Measurements from ENCODE around the gene TMEM214. TPM values are rescaled to one million over a fixed set of nuclear protein-coding genes. Genes with fewer than 3 reads are reported as not detected.

TMEM214 gene
- total and polyA plus RNA-seq, 2 of the 8 experiments (the other 6 are each of a cell fraction or from before 2014, with no cell fraction given): 49.7 to 71.0 TPM

DNA sequence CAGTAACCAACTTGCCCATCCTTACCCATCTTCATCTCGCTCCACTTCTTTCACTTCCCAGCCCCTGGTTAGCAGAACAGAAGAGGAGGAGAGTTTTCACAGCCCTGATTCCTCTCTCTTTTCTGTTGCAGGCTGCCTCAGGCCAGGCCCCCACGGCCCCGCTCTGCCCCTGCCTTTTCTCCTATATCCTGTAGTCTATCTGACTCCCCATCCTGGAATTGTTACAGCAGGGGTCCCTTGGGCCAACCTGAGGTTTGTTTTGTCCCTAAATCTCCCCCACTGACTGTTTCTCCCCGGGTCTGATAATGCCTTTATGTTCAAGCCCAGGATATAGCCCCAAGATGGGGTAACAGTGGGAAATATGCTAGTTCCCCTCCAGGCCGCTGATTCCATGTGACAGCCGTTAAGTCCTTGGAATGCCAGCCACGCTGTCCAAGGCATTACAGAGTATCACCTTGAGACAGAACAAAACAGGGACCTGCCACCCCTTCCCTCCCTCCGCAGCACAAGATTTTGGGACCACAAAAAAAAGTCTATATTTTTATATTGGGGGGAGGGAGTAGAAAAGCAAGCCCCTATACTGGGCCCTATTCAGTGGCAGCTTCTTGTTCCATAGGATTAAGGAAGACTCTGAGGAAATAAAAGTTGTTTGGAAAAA lies 37.3 kb downstream of the TMEM214 start (continued):
- TF ChIP-seq, protein P1, sequence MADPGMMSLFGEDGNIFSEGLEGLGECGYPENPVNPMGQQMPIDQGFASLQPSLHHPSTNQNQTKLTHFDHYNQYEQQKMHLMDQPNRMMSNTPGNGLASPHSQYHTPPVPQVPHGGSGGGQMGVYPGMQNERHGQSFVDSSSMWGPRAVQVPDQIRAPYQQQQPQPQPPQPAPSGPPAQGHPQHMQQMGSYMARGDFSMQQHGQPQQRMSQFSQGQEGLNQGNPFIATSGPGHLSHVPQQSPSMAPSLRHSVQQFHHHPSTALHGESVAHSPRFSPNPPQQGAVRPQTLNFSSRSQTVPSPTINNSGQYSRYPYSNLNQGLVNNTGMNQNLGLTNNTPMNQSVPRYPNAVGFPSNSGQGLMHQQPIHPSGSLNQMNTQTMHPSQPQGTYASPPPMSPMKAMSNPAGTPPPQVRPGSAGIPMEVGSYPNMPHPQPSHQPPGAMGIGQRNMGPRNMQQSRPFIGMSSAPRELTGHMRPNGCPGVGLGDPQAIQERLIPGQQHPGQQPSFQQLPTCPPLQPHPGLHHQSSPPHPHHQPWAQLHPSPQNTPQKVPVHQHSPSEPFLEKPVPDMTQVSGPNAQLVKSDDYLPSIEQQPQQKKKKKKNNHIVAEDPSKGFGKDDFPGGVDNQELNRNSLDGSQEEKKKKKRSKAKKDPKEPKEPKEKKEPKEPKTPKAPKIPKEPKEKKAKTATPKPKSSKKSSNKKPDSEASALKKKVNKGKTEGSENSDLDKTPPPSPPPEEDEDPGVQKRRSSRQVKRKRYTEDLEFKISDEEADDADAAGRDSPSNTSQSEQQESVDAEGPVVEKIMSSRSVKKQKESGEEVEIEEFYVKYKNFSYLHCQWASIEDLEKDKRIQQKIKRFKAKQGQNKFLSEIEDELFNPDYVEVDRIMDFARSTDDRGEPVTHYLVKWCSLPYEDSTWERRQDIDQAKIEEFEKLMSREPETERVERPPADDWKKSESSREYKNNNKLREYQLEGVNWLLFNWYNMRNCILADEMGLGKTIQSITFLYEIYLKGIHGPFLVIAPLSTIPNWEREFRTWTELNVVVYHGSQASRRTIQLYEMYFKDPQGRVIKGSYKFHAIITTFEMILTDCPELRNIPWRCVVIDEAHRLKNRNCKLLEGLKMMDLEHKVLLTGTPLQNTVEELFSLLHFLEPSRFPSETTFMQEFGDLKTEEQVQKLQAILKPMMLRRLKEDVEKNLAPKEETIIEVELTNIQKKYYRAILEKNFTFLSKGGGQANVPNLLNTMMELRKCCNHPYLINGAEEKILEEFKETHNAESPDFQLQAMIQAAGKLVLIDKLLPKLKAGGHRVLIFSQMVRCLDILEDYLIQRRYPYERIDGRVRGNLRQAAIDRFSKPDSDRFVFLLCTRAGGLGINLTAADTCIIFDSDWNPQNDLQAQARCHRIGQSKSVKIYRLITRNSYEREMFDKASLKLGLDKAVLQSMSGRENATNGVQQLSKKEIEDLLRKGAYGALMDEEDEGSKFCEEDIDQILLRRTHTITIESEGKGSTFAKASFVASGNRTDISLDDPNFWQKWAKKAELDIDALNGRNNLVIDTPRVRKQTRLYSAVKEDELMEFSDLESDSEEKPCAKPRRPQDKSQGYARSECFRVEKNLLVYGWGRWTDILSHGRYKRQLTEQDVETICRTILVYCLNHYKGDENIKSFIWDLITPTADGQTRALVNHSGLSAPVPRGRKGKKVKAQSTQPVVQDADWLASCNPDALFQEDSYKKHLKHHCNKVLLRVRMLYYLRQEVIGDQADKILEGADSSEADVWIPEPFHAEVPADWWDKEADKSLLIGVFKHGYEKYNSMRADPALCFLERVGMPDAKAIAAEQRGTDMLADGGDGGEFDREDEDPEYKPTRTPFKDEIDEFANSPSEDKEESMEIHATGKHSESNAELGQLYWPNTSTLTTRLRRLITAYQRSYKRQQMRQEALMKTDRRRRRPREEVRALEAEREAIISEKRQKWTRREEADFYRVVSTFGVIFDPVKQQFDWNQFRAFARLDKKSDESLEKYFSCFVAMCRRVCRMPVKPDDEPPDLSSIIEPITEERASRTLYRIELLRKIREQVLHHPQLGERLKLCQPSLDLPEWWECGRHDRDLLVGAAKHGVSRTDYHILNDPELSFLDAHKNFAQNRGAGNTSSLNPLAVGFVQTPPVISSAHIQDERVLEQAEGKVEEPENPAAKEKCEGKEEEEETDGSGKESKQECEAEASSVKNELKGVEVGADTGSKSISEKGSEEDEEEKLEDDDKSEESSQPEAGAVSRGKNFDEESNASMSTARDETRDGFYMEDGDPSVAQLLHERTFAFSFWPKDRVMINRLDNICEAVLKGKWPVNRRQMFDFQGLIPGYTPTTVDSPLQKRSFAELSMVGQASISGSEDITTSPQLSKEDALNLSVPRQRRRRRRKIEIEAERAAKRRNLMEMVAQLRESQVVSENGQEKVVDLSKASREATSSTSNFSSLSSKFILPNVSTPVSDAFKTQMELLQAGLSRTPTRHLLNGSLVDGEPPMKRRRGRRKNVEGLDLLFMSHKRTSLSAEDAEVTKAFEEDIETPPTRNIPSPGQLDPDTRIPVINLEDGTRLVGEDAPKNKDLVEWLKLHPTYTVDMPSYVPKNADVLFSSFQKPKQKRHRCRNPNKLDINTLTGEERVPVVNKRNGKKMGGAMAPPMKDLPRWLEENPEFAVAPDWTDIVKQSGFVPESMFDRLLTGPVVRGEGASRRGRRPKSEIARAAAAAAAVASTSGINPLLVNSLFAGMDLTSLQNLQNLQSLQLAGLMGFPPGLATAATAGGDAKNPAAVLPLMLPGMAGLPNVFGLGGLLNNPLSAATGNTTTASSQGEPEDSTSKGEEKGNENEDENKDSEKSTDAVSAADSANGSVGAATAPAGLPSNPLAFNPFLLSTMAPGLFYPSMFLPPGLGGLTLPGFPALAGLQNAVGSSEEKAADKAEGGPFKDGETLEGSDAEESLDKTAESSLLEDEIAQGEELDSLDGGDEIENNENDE (IDR thresholded peaks at IDR 0.05; ENCODE audit: insufficient replicate concordance, low read length): no peak
- TF ChIP-seq HDAC2 (IDR thresholded peaks at IDR 0.05; ENCODE audit: borderline replicate concordance in 1 of 2, low read depth in 2 of 2, low read length in 2 of 2) (no peak), EP300 (IDR thresholded peaks at IDR 0.05; ENCODE audit: borderline replicate concordance in 1 of 2, low read depth in 2 of 2, low read length in 2 of 2) (no peak), CREB1 (IDR thresholded peaks at IDR 0.05) (no peak), RXRA (IDR thresholded peaks at IDR 0.05; ENCODE audit: insufficient read depth, low read depth, low read length) (no peak), GTF2F1 (IDR thresholded peaks at IDR 0.05; ENCODE audit: borderline replicate concordance, low read depth, low read length) (no peak), CBX8 (IDR thresholded peaks at IDR 0.05; ENCODE audit: borderline replicate concordance, low read depth, low read length) (no peak), GABPA (IDR thresholded peaks at IDR 0.05; ENCODE audit: borderline replicate concordance, insufficient read depth, low read length) (no peak), KDM1A (IDR thresholded peaks at IDR 0.05; ENCODE audit: borderline replicate concordance, low read length) (no peak), FOSL1 (IDR thresholded peaks at IDR 0.05; ENCODE audit: insufficient read depth, low read depth, low read length) (no peak)

Measured in H1 (cell line).